GM12878 (cell line): Measurements from ENCODE around the gene TPGS1. TPM values are rescaled to one million over a fixed set of nuclear protein-coding genes. Genes with fewer than 3 reads are reported as not detected.

Source experiments
- ATAC-seq: fragments of 200-7000 bp; cut with Tn5 transposase; 3 replicates; pipeline ENCODE4 v1.9.1; 2020; ENCODE audit warnings: mild to moderate bottlenecking, moderate library complexity
- BruUV-seq: library from RNA; stranded (reverse); fragments of 400-500 nt; replicated peaks from 2 replicates; lab custom pipeline; 2021; lab: Mats Ljungman, UMichigan
- CTCF ChIA-PET: fragments of 300-600 bp; sonication (Branson Sonifier 250); formaldehyde crosslinking; extraction: SDS; loops from one replicate; lab custom pipeline; 2021; ENCODE audit warnings: inconsistent platforms; lab: Yijun Ruan, JAX
- POLR2A ChIA-PET: fragments of 350-600 bp; formaldehyde crosslinking; extraction: SDS; loops from one replicate; lab custom pipeline; 2021; ENCODE audit warnings: inconsistent platforms; lab: Charles Lee
- RAD21 ChIA-PET: fragments of 300-600 bp; sonication (Branson Sonifier 250); formaldehyde crosslinking; loops from one replicate; lab custom pipeline; 2023; ENCODE audit warnings: antibody characterized with exemption; ENCODE audit not compliant: unreplicated experiment; lab: Charles Lee
- SMC1A ChIA-PET: fragments of 300-600 bp; sonication (Branson Sonifier 250); formaldehyde crosslinking; loops from one replicate; lab custom pipeline; 2023; ENCODE audit not compliant: unreplicated experiment, uncharacterized antibody; lab: Charles Lee
- DNase-seq: peaks from one replicate; pipeline ENCODE4 v3.0.0-alpha.2; 2011; ENCODE audit warnings: low read depth, low spot score
- FAIRE-seq: peaks from 3 replicates; lab custom pipeline; 2011; peaks lifted over from hg19 to GRCh38; lab: Jason Lieb, UNC
- H2AFZ ChIP-seq: 2 replicates; pipeline ENCODE4 v1.6.0; 2011; ENCODE audit warnings: low read depth, low read length, control low read depth; ENCODE audit not compliant: control insufficient read depth
- H3K27ac ChIP-seq: 2 replicates; pipeline ENCODE4 v1.5.1; 2011; ENCODE audit warnings: control low read depth; ENCODE audit not compliant: control insufficient read depth, insufficient read depth
- H3K27me3 ChIP-seq, 2 experiments: replicated peaks in 1 of 2; 2 replicates each; pipeline versions ENCODE4 v1.6.0 to v1.6.1; 2011; ENCODE audit warnings: low read length in 1 of 2; ENCODE audit not compliant: control insufficient read depth in 2 of 2, insufficient read depth in 2 of 2
- H3K36me3 ChIP-seq, 2 experiments: 2 replicates each; pipeline ENCODE4 v1.5.1; 2011; ENCODE audit warnings: low read length in 1 of 2; ENCODE audit not compliant: control insufficient read depth in 2 of 2, insufficient read depth in 2 of 2
- H3K4me1 ChIP-seq: 2 replicates; pipeline ENCODE4 v1.6.1; 2011; ENCODE audit warnings: mild to moderate bottlenecking, low read length, moderate library complexity, mixed read lengths; ENCODE audit not compliant: control insufficient read depth, insufficient read depth
- H3K4me2 ChIP-seq: 2 replicates; pipeline ENCODE4 v1.6.0; 2011; ENCODE audit warnings: control low read depth; ENCODE audit not compliant: control insufficient read depth, insufficient read depth
- H3K4me3 ChIP-seq: fragments of 200-600 bp; sonication (generic); 2 replicates; pipeline ENCODE4 v1.5.1; 2016
- H3K79me2 ChIP-seq: 2 replicates; pipeline ENCODE4 v1.6.0; 2011; ENCODE audit warnings: low read length; ENCODE audit not compliant: control insufficient read depth, insufficient read depth
- H3K9ac ChIP-seq: 2 replicates; pipeline ENCODE4 v1.8.0; 2011; ENCODE audit warnings: low read length, control low read depth, mixed read lengths; ENCODE audit not compliant: control insufficient read depth, insufficient read depth
- H3K9me3 ChIP-seq: replicated peaks from 3 replicates; pipeline ENCODE4 v1.5.1; 2011; ENCODE audit warnings: mild to moderate bottlenecking, low read length; ENCODE audit not compliant: control insufficient read depth, insufficient read depth
- H4K20me1 ChIP-seq: 2 replicates; pipeline ENCODE4 v1.6.0; 2011; ENCODE audit not compliant: control insufficient read depth, insufficient read depth
- BHLHE40 ChIP-seq, 2 experiments: fragments of 450-650 bp in 1 of 2; IDR thresholded peaks; 2 replicates each; pipeline ENCODE4 v1.6.1; 2011 to 2017; ENCODE audit warnings: low read depth in 2 of 2, borderline replicate concordance in 1 of 2, improper control_type of control experiment in 1 of 2, low read length in 1 of 2, mild to moderate bottlenecking in 1 of 2
- CREB1 ChIP-seq: IDR thresholded peaks from 2 replicates; pipeline ENCODE4 v1.6.1; 2012; ENCODE audit warnings: low read depth, mild to moderate bottlenecking, inconsistent platforms
- HDGF ChIP-seq: fragments of 450-650 bp; IDR thresholded peaks from 2 replicates; pipeline ENCODE4 v1.6.1; 2016; ENCODE audit warnings: antibody characterized with exemption
- MEF2A ChIP-seq: IDR thresholded peaks from 2 replicates; pipeline ENCODE4 v1.6.1; 2011; ENCODE audit warnings: low read depth, mild to moderate bottlenecking, low read length, moderate library complexity; ENCODE audit not compliant: insufficient read depth
- NFYB ChIP-seq: IDR thresholded peaks from 2 replicates; pipeline ENCODE4 v1.6.1; 2011; ENCODE audit warnings: low read depth, mild to moderate bottlenecking, low read length, improper control_type of control experiment, moderate library complexity; ENCODE audit not compliant: insufficient read depth
- NRF1 ChIP-seq: conservative IDR thresholded peaks from 2 replicates; pipeline ENCODE4 v1.6.1; 2011; ENCODE audit warnings: mild to moderate bottlenecking, low read depth, low read length, improper control_type of control experiment
- RB1 ChIP-seq: fragments of 450-650 bp; formaldehyde crosslinking; IDR thresholded peaks from 2 replicates; pipeline ENCODE4 v1.6.1; 2017; ENCODE audit warnings: mild to moderate bottlenecking, borderline replicate concordance
- STAT1 ChIP-seq: fragments of 450-650 bp; conservative IDR thresholded peaks from 2 replicates; pipeline ENCODE4 v1.6.1; 2014; ENCODE audit warnings: antibody characterized with exemption, mild to moderate bottlenecking
- WGBS: methylation state at CpG from one replicate; pipeline ENCODE4 v1.1.6; 2016; ENCODE audit warnings: low lambda C conversion rate; ENCODE audit not compliant: insufficient replicate concordance, insufficient coverage; ENCODE audit errors: missing lambda C conversion rate; 5-methylcytosine and 5-hydroxymethylcytosine counted together
- in situ Hi-C: fragments of 300-500 bp; cut with MboI; formaldehyde crosslinking; loops from 9 replicates; pipeline ENCODE4 v1.14.3; 2018; ENCODE audit warnings: mixed read lengths
- intact Hi-C: fragments of 100-400 bp; cut with micrococcal nuclease; formaldehyde crosslinking; loops from one replicate; pipeline ENCODE4 v1.14.2; 2022; ENCODE audit not compliant: unreplicated experiment
- polyA plus RNA-seq, 11 experiments: library from polyadenylated mRNA; depleted of rRNA in 4 of 11; unstranded in 6 of 11; stranded (reverse) in 5 of 11; fragments of >200 nt; fragmentation: Nextera tagmentation in 4 of 11; fragmentation: Illumina TruSeq in 1 of 11; extraction: Ambion mirVana in 4 of 11; extraction: Trizol in 1 of 11; gene quantifications; 1 replicate in 1 of 11; 2 replicates in 10 of 11; pipeline versions ENCODE4 v1.2.1 to v1.2.3, GENCODE V29; 2011 to 2016; ENCODE audit warnings: inconsistent platforms in 2 of 11, missing spikeins in 2 of 11, low read depth in 1 of 11
- total RNA-seq, 4 experiments: library from RNA; depleted of rRNA in 3 of 4; stranded (reverse); fragments of >200 nt in 3 of 4; fragmentation: Illumina TruSeq in 1 of 4; extraction: Trizol in 1 of 4; gene quantifications; 2 replicates each; pipeline versions ENCODE4 v1.2.1 to v1.2.3, GENCODE V29; 2013 to 2021
- TF ChIP-seq, protein P1 (sequence below): fragments of 450-650 bp; IDR thresholded peaks from 2 replicates; pipeline ENCODE4 v1.6.1; 2016; ENCODE audit warnings: mild to moderate bottlenecking

The TPGS1 gene
- total and polyA plus RNA-seq, 10 of the 15 experiments (the other 5 are each of a cell fraction or from before 2014, with no cell fraction given), result 0.24 to 24.7 (median 7.7) TPM; not detected in 2

DNA sequence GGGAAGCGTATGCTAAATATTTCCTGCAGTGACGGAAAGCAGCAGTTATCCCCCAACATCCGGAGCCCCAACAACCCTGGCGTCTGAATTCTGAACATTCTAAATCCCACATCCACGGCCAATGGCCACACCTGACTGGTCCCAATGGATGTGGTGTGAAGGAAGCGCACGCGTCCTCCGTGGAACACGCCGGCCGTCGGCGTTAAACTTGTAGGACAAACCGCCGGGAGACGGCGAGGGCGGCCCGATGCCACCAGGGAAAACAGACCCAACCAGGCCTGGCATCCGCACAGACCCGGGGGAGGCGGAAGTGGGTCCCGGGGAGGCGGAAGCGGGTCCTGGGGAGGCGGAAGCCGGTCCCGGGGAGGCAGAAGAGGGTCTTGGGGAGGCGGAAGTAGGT, 49.7 kb upstream of the TPGS1 start:
- Histone ChIP-seq H3K4me3 (no peak overlapping the region), H3K9ac (no peak overlapping the region), H3K27ac (no peak overlapping the region), H2AFZ (no peak overlapping the region), H3K36me3 (no peaks in the 10 kb centered on the region), H3K4me1 (no peaks in the 10 kb centered on the region), H3K9me3 (no peaks in the 10 kb centered on the region; the same call in 2 of the 3 replicates), H3K4me2 (no peak overlapping the region), H3K79me2 (no peaks in the 10 kb centered on the region), H4K20me1 (no peaks in the 10 kb centered on the region), H3K27me3 (no peaks in the 10 kb centered on the region)
- TF ChIP-seq BHLHE40 (IDR thresholded peaks at IDR 0.05; ENCODE audit: borderline replicate concordance in 1 of 2, low read depth in 2 of 2, low read length in 1 of 2) (no peak), NRF1 (no peak), CREB1 (no peak), NFYB (no peak), STAT1 (no peak)
- SMC1A ChIA-PET, result no interaction called here
- DNase-seq (no peak), ATAC-seq (no peak), FAIRE-seq (no peak)
- CTCF ChIA-PET, result no interaction called here
- RAD21 ChIA-PET, result no interaction called here
- POLR2A ChIA-PET, result no interaction called here
- in situ Hi-C loops, result no loop called here
- 88% methylated on average over 30 of the region's 30 CpGs for WGBS
- BruUV-seq, result no TSS peak
- intact Hi-C loops, result no loop called here

DNA sequence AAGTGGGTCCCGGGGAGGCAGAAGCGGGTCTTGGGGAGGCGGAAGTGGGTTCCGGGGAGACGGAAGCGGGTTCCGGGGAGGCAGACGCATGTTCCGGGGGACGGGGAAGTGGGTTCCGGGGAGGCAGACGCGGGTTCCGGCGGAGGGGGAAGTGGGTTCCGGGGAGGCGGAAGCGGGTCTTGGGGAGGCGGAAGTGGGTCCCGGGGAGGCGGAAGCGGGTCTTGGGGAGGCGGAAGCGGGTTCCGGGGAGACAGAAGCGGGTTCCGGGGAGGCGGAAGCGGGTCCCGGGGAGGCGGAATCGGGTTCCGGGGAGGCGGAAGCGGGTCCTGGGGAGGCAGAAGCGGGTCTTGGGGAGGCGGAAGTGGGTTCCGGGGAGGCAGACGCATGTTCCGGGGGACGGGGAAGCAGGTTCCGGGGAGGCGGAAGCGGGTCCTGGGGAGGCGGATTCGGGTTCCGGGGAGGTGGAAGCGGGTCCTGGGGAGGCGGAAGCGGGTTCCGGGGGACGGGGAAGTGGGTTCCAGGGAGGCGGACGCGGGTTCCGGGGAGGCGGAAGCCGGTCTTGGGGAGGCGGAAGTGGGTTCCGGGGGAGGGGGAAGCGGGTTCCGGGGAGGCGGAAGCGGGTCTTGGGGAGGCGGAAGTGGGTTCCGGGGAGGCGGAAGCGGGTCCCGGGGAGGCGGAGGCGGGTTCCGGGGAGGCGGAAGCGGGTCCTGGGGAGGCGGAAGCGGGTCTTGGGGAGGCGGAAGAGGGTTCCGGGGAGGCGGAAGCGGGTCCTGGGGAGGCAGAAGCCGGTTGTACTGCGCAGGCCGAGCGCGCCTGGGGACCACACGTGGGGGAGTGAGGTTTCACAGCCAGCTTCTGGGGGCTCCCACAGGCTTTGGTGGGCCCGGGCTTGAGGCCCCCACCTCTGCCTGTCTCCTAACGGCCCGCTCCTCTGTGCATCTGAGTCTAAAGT, 48.9 kb upstream of the TPGS1 start:
- H2AFZ ChIP-seq, result no peak overlapping the region
- no peaks in the 10 kb centered on the region for H3K79me2 ChIP-seq
- CTCF ChIA-PET, result no interaction called here
- ATAC-seq (no peak), DNase-seq (no peak), FAIRE-seq (no peak)
- intact Hi-C loops, result no loop called here
- no peak overlapping the region for H3K27ac ChIP-seq
- RAD21 ChIA-PET, result no interaction called here
- in situ Hi-C loops, result no loop called here
- H3K36me3 ChIP-seq, result no peaks in the 10 kb centered on the region
- H3K9ac ChIP-seq, result no peak overlapping the region
- WGBS, result 70% methylated on average over 16 of the region's 89 CpGs
- SMC1A ChIA-PET, result no interaction called here
- H3K4me2 ChIP-seq, result no peak overlapping the region
- H3K4me1 ChIP-seq, result no peaks in the 10 kb centered on the region
- H3K27me3 ChIP-seq, result no peaks in the 10 kb centered on the region
- no peaks in the 10 kb centered on the region for H4K20me1 ChIP-seq
- no peak overlapping the region for H3K4me3 ChIP-seq
- no TSS peak for BruUV-seq
- H3K9me3 ChIP-seq, result no peaks in the 10 kb centered on the region; the same call in 2 of the 3 replicates
- POLR2A ChIA-PET, result no interaction called here
- TF ChIP-seq HDGF (no peak), MEF2A (no peak), RB1 (no peak)
- TF ChIP-seq, protein P1, sequence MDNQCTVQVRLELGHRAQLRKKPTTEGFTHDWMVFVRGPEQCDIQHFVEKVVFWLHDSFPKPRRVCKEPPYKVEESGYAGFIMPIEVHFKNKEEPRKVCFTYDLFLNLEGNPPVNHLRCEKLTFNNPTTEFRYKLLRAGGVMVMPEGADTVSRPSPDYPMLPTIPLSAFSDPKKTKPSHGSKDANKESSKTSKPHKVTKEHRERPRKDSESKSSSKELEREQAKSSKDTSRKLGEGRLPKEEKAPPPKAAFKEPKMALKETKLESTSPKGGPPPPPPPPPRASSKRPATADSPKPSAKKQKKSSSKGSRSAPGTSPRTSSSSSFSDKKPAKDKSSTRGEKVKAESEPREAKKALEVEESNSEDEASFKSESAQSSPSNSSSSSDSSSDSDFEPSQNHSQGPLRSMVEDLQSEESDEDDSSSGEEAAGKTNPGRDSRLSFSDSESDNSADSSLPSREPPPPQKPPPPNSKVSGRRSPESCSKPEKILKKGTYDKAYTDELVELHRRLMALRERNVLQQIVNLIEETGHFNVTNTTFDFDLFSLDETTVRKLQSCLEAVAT, result no peak
